HEK293 (cell line): ENCODE data around the gene OTUB2.
A peak's percentile ranks its signal among the peaks of the same experiment; 100 is the strongest.

ENCODE experiments used
- CTCF ChIA-PET: fragments of 350-600 bp; formaldehyde crosslinking; extraction: SDS; loops from one replicate; lab custom pipeline; 2021; ENCODE audit warnings: antibody characterized with exemption; lab: Yijun Ruan, JAX
- POLR2A ChIA-PET: fragments of 300-600 bp; formaldehyde crosslinking; extraction: SDS; loops from one replicate; lab custom pipeline; 2020; ENCODE audit warnings: antibody characterized with exemption, inconsistent platforms; lab: Yijun Ruan, JAX
- H3K27ac ChIP-seq: fragments of 200-500 bp; sonication (Bioruptor generic); 2 replicates; pipeline ENCODE4 v1.5.1; 2014; ENCODE audit warnings: low read depth, low read length, control low read depth, inconsistent platforms; ENCODE audit errors: extremely low read depth
- H3K36me3 ChIP-seq, 2 experiments: fragments of 200-500 bp in 1 of 2; sonication (Bioruptor generic) in 1 of 2; 1 replicate in 1 of 2; 2 replicates in 1 of 2; pipeline ENCODE4 v1.5.1; 2014 to 2017; ENCODE audit warnings: inconsistent platforms in 2 of 2, low read length in 2 of 2; ENCODE audit not compliant: control insufficient read depth in 2 of 2, insufficient read depth in 1 of 2
- H3K4me1 ChIP-seq: fragments of 200-500 bp; sonication (Bioruptor generic); 2 replicates; pipeline ENCODE4 v1.5.1; 2014; ENCODE audit warnings: mild to moderate bottlenecking, low read length, inconsistent platforms; ENCODE audit not compliant: control insufficient read depth, insufficient read depth
- H3K4me3 ChIP-seq: 2 replicates; pipeline ENCODE4 v1.5.1; 2011; ENCODE audit warnings: low read depth, mild to moderate bottlenecking, control low read depth, low read length, moderate library complexity
- H3K9me3 ChIP-seq: fragments of 200-500 bp; sonication (Bioruptor generic); 2 replicates; pipeline ENCODE4 v1.5.1; 2014; ENCODE audit warnings: low read depth, low read length, inconsistent platforms; ENCODE audit not compliant: control insufficient read depth, insufficient read depth
- GLIS2 ChIP-seq: fragments of 450-650 bp; formaldehyde crosslinking; IDR thresholded peaks from 2 replicates; pipeline ENCODE4 v1.5.1; 2016; ENCODE audit warnings: missing biosample characterization, missing genetic modification characterization
- HOXC10 ChIP-seq: sonication (generic); formaldehyde crosslinking; IDR thresholded peaks from 2 replicates; pipeline ENCODE4 v1.8.1; 2023; ENCODE audit warnings: mild to moderate bottlenecking, missing genetic modification reagents
- IKZF3 ChIP-seq: fragments of 450-650 bp; IDR thresholded peaks from 2 replicates; pipeline ENCODE4 v1.5.0; 2018; ENCODE audit warnings: missing biosample characterization, mild to moderate bottlenecking, missing genetic modification characterization, moderate library complexity
- KLF17 ChIP-seq: fragments of 450-650 bp; formaldehyde crosslinking; IDR thresholded peaks from 2 replicates; pipeline ENCODE4 v1.5.1; 2016; ENCODE audit warnings: missing biosample characterization, missing genetic modification characterization
- KLF8 ChIP-seq: fragments of 450-650 bp; formaldehyde crosslinking; IDR thresholded peaks from 2 replicates; pipeline ENCODE4 v1.5.1; 2016; ENCODE audit warnings: missing biosample characterization, missing genetic modification characterization
- KLF9 ChIP-seq: fragments of 450-650 bp; formaldehyde crosslinking; IDR thresholded peaks from 2 replicates; pipeline ENCODE4 v1.5.1; 2016; ENCODE audit warnings: missing biosample characterization, missing genetic modification characterization, low read depth
- PRDM1 ChIP-seq: fragments of 450-650 bp; formaldehyde crosslinking; IDR thresholded peaks from 2 replicates; pipeline ENCODE4; 2016; ENCODE audit warnings: missing biosample characterization, missing genetic modification characterization
- SETDB1 ChIP-seq: IDR thresholded peaks from one replicate; pipeline ENCODE4 v1.6.1; 2017; ENCODE audit warnings: mild to moderate bottlenecking, low read length, moderate library complexity, mixed read lengths; ENCODE audit not compliant: insufficient read length
- SP2 ChIP-seq: fragments of 450-650 bp; formaldehyde crosslinking; IDR thresholded peaks from 2 replicates; pipeline ENCODE4 v1.5.1; 2016; ENCODE audit warnings: missing biosample characterization, missing genetic modification characterization
- SP7 ChIP-seq: fragments of 450-650 bp; formaldehyde crosslinking; IDR thresholded peaks from 2 replicates; pipeline ENCODE4 v1.5.1; 2016; ENCODE audit warnings: missing biosample characterization, missing genetic modification characterization
- TRIM28 ChIP-seq: IDR thresholded peaks from 2 replicates; pipeline ENCODE4 v1.6.1; 2011; ENCODE audit warnings: low read length, control low read depth, borderline replicate concordance
- YY2 ChIP-seq: fragments of 450-650 bp; formaldehyde crosslinking; IDR thresholded peaks from 2 replicates; pipeline ENCODE4 v1.5.1; 2016; ENCODE audit warnings: missing biosample characterization, missing genetic modification characterization
- ZFP41 ChIP-seq: fragments of 450-650 bp; formaldehyde crosslinking; IDR thresholded peaks from 2 replicates; pipeline ENCODE4 v1.5.1; 2016; ENCODE audit warnings: missing biosample characterization, missing genetic modification characterization, borderline replicate concordance
- ZIC2 ChIP-seq: fragments of 450-650 bp; formaldehyde crosslinking; IDR thresholded peaks from 2 replicates; pipeline ENCODE4 v1.5.1; 2016; ENCODE audit warnings: missing biosample characterization, missing genetic modification characterization
- ZNF10 ChIP-seq: fragments of 450-650 bp; formaldehyde crosslinking; IDR thresholded peaks from 2 replicates; pipeline ENCODE4 v1.5.1; 2017; ENCODE audit warnings: missing biosample characterization, missing genetic modification characterization
- ZNF114 ChIP-seq: fragments of 450-650 bp; formaldehyde crosslinking; IDR thresholded peaks from 2 replicates; pipeline ENCODE4 v1.5.0; 2017; ENCODE audit warnings: missing biosample characterization, missing genetic modification characterization
- ZNF132 ChIP-seq: fragments of 450-650 bp; formaldehyde crosslinking; IDR thresholded peaks from 2 replicates; pipeline ENCODE4 v1.5.1; 2017; ENCODE audit warnings: missing biosample characterization, missing genetic modification characterization, borderline replicate concordance
- ZNF133 ChIP-seq: fragments of 450-650 bp; formaldehyde crosslinking; IDR thresholded peaks from 2 replicates; pipeline ENCODE4 v1.5.1; 2016; ENCODE audit warnings: missing biosample characterization, missing genetic modification characterization
- ZNF175 ChIP-seq: fragments of 450-650 bp; formaldehyde crosslinking; IDR thresholded peaks from 2 replicates; pipeline ENCODE4 v1.5.1; 2016; ENCODE audit warnings: missing biosample characterization, missing genetic modification characterization
- ZNF184 ChIP-seq: fragments of 450-650 bp; IDR thresholded peaks from 2 replicates; pipeline ENCODE4 v1.5.1; 2018; ENCODE audit warnings: missing biosample characterization, mild to moderate bottlenecking, missing genetic modification characterization
- ZNF221 ChIP-seq: fragments of 450-650 bp; formaldehyde crosslinking; IDR thresholded peaks from 2 replicates; pipeline ENCODE4 v1.5.1; 2017; ENCODE audit warnings: missing biosample characterization, missing genetic modification characterization, borderline replicate concordance
- ZNF248 ChIP-seq: fragments of 450-650 bp; formaldehyde crosslinking; IDR thresholded peaks from 2 replicates; pipeline ENCODE4 v1.5.1; 2017; ENCODE audit warnings: missing biosample characterization, missing genetic modification characterization
- ZNF335 ChIP-seq: fragments of 450-650 bp; formaldehyde crosslinking; conservative IDR thresholded peaks from 2 replicates; pipeline ENCODE4 v1.5.1; 2016; ENCODE audit warnings: missing biosample characterization, missing genetic modification characterization
- ZNF350 ChIP-seq: fragments of 450-650 bp; formaldehyde crosslinking; IDR thresholded peaks from 2 replicates; pipeline ENCODE4 v1.5.0; 2017; ENCODE audit warnings: missing biosample characterization, mild to moderate bottlenecking, missing genetic modification characterization
- ZNF362 ChIP-seq: fragments of 450-650 bp; formaldehyde crosslinking; IDR thresholded peaks from 2 replicates; pipeline ENCODE4 v1.5.1; 2016; ENCODE audit warnings: missing biosample characterization, missing genetic modification characterization
- ZNF416 ChIP-seq: fragments of 450-650 bp; formaldehyde crosslinking; IDR thresholded peaks from 2 replicates; pipeline ENCODE4 v1.5.1; 2016; ENCODE audit warnings: missing biosample characterization, missing genetic modification characterization
- ZNF423 ChIP-seq: fragments of 450-650 bp; formaldehyde crosslinking; IDR thresholded peaks from 2 replicates; pipeline ENCODE4 v1.5.1; 2016; ENCODE audit warnings: missing biosample characterization, missing genetic modification characterization
- ZNF501 ChIP-seq: fragments of 450-650 bp; formaldehyde crosslinking; IDR thresholded peaks from 2 replicates; pipeline ENCODE4 v1.5.1; 2016; ENCODE audit warnings: missing biosample characterization, missing genetic modification characterization
- ZNF544 ChIP-seq: fragments of 450-650 bp; formaldehyde crosslinking; IDR thresholded peaks from 2 replicates; pipeline ENCODE4 v1.5.0; 2017; ENCODE audit warnings: missing biosample characterization, missing genetic modification characterization
- ZNF555 ChIP-seq: fragments of 450-650 bp; formaldehyde crosslinking; conservative IDR thresholded peaks from 2 replicates; pipeline ENCODE4 v1.5.1; 2017; ENCODE audit warnings: missing biosample characterization, mild to moderate bottlenecking, missing genetic modification characterization, inconsistent platforms
- ZNF558 ChIP-seq: fragments of 450-650 bp; formaldehyde crosslinking; IDR thresholded peaks from 2 replicates; pipeline ENCODE4 v1.5.1; 2016; ENCODE audit warnings: missing biosample characterization, missing genetic modification characterization
- ZNF571 ChIP-seq: fragments of 450-650 bp; formaldehyde crosslinking; IDR thresholded peaks from 2 replicates; pipeline ENCODE4 v1.5.0; 2017; ENCODE audit warnings: missing biosample characterization, missing genetic modification characterization
- ZNF580 ChIP-seq: fragments of 450-650 bp; formaldehyde crosslinking; IDR thresholded peaks from 2 replicates; pipeline ENCODE4 v1.5.1; 2016; ENCODE audit warnings: missing biosample characterization, missing genetic modification characterization
- ZNF624 ChIP-seq: fragments of 450-650 bp; formaldehyde crosslinking; IDR thresholded peaks from 2 replicates; pipeline ENCODE4 v1.5.1; 2017; ENCODE audit warnings: missing biosample characterization, missing genetic modification characterization
- ZNF626 ChIP-seq: fragments of 450-650 bp; sonication (Bioruptor Pico); formaldehyde crosslinking; IDR thresholded peaks from 2 replicates; pipeline ENCODE4 v1.5.1; 2018; ENCODE audit warnings: missing biosample characterization, missing genetic modification characterization, inconsistent platforms
- ZNF776 ChIP-seq: fragments of 450-650 bp; formaldehyde crosslinking; IDR thresholded peaks from 2 replicates; pipeline ENCODE4 v1.5.0; 2017; ENCODE audit warnings: missing biosample characterization, missing genetic modification characterization, borderline replicate concordance
- ZNF843 ChIP-seq: fragments of 450-650 bp; formaldehyde crosslinking; IDR thresholded peaks from 2 replicates; pipeline ENCODE4 v1.5.1; 2016; ENCODE audit warnings: missing biosample characterization, missing genetic modification characterization

The OTUB2 gene

GRCh38 chr14:94062344-94062940 lies 36.3 kb downstream of the OTUB2 start:
- no peak overlapping the region for H3K4me3 ChIP-seq
- H3K27ac ChIP-seq: no peak overlapping the region
- ChIA-PET CTCF (interaction anchor here (0.5 to 0.9 kb wide), 2 partner anchors 10 to 27 kb away, joined by 3 read pairs; no protein-coding TSS in a partner anchor), POLR2A (no interaction called here)
- H3K9me3 ChIP-seq: no peaks in the 10 kb centered on the region
- TF ChIP-seq ZNF132: no peak
- no peak for TF ChIP-seq ZNF248 (tag by site-specific recombination)
- no peak for TF ChIP-seq ZNF558
- no peak for TF ChIP-seq ZNF626 (tag by site-specific recombination)
- TF ChIP-seq ZNF624 (tag by site-specific recombination): no peak
- TF ChIP-seq ZNF843 (tag by site-specific recombination): no peak
- TF ChIP-seq ZFP41 (tag by site-specific recombination): no peak
- TF ChIP-seq ZNF555: no peak
- no peak for TF ChIP-seq ZNF221 (tag by site-specific recombination)
- TF ChIP-seq ZNF501 (tag by site-specific recombination): no peak
- TF ChIP-seq HOXC10 (CRISPR knock-in tag): no peak
- no peak for TF ChIP-seq SP2
- no peak for TF ChIP-seq ZNF362 (tag by site-specific recombination)
- no peak for TF ChIP-seq ZNF175 (tag by site-specific recombination)
- TF ChIP-seq ZNF423 (tag by site-specific recombination): no peak
- no peak for TF ChIP-seq ZNF114 (tag by site-specific recombination)
- peaks cover 9% of the 10 kb centered on the region; the same call in 1 of the 2 replicates for H3K4me1 ChIP-seq
- peaks cover 54 to 56% of the 10 kb centered on the region in 2 experiments for H3K36me3 ChIP-seq

GRCh38 chr14:94066089-94066676 lies 40.0 kb downstream of the OTUB2 start:
- peaks cover 19 to 21% of the 10 kb centered on the region in 2 experiments for H3K36me3 ChIP-seq
- H3K4me3 ChIP-seq: no peak overlapping the region
- peaks cover 9% of the 10 kb centered on the region; the same call in 1 of the 2 replicates for H3K4me1 ChIP-seq
- peak overlapping the region; percentile 21 for H3K27ac ChIP-seq
- CTCF ChIA-PET: interaction anchor here (0.6 to 1.7 kb wide), 4 partner anchors 13 to 63 kb away, joined by 3 to 6 read pairs (median 4); partner anchors contain the start of gene IFI27L2
- POLR2A ChIA-PET: interaction anchor here (3.8 kb wide), 1 partner anchor 14 kb away, joined by 25 read pairs; the partner anchor contains the start of genes DDX24 and IFI27L1
- no peaks in the 10 kb centered on the region for H3K9me3 ChIP-seq
- TF ChIP-seq ZNF335 (tag by site-specific recombination) (peak; percentile 50), YY2 (tag by site-specific recombination) (peak; percentile 73), ZNF544 (tag by site-specific recombination) (peak; percentile 91), ZNF776 (tag by site-specific recombination) (no peak), ZNF571 (tag by site-specific recombination) (no peak), ZNF416 (no peak), SETDB1 (peak; percentile 18), KLF9 (tag by site-specific recombination) (no peak), ZIC2 (tag by site-specific recombination) (no peak), IKZF3 (tag by site-specific recombination) (peak; percentile 9; the same call in 1 of the 2 replicates), PRDM1 (tag by site-specific recombination) (0 out of 2 replicates have a peak, but pooled peaks have one; percentile 49), KLF17 (tag by site-specific recombination) (peak; percentile 99), ZNF580 (0 out of 2 replicates have a peak, but pooled peaks have one; percentile 19), ZNF350 (tag by site-specific recombination) (no peak), ZNF133 (tag by site-specific recombination) (peak; percentile 64), ZNF184 (no peak), SP7 (tag by site-specific recombination) (peak; percentile 70), GLIS2 (tag by site-specific recombination) (peak; percentile 88), ZNF10 (tag by site-specific recombination) (no peak), TRIM28 (no peak), KLF8 (tag by site-specific recombination) (peak; percentile 61; the same call in 1 of the 2 replicates)
